GM18498 (cell line): ENCODE results near the gene HSD17B8.

ENCODE experiments used
- ATAC-seq: cut with Tn5 transposase; IDR thresholded peaks from one replicate; pipeline ENCODE4 v1.9.1; 2021; ENCODE audit warnings: mild to moderate bottlenecking, moderate library complexity; ENCODE audit not compliant: unreplicated experiment

The HSD17B8 gene

DNA sequence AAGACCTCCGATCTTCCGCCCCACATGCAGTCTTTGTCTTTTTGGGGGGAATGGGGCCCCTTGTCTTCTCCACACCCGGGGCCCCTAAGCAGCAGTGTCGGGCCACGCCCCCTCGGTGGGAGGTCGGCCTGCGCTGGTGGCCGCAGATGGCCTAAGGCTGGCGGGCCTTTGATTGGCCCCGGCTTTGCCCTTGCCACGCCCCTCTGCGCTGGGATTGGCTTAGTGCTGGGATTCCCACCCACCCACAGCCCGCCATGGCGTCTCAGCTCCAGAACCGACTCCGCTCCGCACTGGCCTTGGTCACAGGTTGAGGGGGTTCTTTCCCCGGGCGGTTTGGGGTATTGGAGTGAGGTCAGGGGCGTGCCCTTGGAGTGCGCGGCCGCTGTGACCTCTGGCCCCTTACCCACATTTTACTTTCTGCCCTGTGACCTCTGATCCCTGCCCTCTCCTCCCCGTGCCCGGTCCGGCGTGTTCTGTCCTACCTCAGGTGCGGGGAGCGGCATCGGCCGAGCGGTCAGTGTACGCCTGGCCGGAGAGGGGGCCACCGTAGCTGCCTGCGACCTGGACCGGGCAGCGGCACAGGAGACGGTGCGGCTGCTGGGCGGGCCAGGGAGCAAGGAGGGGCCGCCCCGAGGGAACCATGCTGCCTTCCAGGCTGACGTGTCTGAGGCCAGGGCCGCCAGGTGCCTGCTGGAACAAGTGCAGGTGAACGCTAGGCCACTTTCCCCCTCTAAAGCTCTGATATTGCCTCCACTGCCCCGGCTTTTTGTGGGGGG lies at the start of gene HSD17B8:
HSD17B8 (plus strand) TSS at position 241 of the 776 bp plus-strand sequence; CDS start at position 255, 14 bp downstream.
- ATAC-seq, result peak; percentile 52

DNA sequence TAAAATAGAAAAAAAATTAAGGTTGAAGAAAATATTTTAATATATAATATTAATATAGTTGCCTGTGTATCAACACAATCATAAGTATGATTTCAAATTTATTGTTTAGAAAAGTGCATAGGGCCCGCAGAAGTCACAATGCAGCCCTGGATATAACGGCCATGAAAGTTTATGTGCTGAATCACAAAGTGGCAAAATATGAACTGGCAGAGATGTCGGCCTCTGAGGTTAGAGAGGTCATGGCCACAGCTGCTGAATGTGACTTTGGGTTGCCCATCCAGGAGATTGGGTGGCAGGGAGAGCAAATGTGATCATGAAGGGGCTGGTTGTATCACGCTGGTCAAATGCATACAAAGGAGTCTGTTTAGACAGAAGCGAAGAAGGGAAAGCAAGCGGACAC lies 47.9 kb upstream of the HSD17B8 start:
- ATAC-seq, result no peak

DNA sequence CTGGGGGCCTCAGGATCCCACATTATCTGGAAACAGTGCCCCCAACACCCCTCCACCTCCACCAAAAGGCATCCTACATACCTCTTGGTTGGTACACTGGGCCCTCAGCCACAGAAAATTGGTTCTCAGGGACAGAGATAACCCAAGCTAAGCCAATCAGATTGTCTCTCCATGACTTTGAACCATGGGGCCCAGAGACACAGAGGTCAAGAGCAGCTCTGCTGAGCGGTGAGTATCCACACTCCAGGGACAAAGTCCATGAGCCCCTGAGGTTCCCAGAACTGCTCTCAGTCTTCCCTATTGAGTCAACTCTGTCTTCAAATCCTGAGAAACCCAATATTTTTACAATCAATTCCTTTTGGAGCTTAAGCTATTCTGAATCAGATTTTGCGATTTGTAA lies 47.5 kb upstream of the HSD17B8 start:
- ATAC-seq, result no peak

DNA sequence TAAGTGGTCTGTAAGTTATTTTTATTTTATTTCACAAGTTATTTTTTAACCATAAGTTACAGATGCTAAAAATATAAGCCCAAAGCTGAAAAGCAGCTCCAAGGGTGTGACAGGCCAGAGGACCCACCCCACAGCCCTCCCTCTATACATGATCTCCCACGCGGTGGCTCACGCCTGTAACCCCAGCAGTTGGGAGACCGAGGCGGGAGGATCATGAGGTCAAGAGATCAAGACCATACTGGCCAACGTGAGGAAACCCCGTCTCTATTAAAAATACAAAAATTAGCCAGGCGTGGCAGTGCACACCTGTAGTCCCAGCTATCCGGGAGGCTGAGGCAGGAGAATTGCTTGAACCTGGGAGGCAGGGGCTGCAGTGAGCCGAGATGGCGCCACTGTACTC lies 44.4 kb upstream of the HSD17B8 start:
- ATAC-seq, result no peak

DNA sequence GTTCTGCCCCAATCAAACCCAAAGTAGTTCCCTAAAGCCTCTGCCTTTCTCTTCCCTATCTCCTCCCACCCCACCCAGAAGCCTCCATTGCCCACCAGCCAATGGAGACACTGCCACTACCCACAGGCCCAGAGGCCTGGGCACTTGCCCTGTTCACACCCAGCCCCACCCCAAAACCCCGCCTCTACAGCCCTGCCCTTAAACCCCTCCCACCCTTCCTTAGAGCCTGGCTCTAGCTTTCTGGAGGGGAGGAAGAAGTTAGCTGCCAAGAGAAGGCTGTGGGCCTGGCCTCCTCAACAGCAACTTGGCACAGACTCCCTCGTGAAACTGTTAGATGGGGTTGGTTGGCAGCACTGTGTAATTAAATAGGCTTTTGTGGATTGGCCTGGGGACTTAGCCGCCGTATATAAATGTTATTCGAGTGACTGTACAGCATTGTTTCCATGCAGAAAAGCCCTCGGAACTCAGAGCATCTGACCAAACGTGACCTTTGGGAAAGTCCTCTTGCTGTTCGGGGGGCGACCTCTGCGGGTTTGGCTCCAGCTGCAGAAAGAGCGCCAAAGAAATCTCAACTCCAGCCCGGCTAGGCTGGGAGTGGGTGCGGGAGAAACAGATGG lies 43.6 kb upstream of the HSD17B8 start:
- no peak for ATAC-seq

DNA sequence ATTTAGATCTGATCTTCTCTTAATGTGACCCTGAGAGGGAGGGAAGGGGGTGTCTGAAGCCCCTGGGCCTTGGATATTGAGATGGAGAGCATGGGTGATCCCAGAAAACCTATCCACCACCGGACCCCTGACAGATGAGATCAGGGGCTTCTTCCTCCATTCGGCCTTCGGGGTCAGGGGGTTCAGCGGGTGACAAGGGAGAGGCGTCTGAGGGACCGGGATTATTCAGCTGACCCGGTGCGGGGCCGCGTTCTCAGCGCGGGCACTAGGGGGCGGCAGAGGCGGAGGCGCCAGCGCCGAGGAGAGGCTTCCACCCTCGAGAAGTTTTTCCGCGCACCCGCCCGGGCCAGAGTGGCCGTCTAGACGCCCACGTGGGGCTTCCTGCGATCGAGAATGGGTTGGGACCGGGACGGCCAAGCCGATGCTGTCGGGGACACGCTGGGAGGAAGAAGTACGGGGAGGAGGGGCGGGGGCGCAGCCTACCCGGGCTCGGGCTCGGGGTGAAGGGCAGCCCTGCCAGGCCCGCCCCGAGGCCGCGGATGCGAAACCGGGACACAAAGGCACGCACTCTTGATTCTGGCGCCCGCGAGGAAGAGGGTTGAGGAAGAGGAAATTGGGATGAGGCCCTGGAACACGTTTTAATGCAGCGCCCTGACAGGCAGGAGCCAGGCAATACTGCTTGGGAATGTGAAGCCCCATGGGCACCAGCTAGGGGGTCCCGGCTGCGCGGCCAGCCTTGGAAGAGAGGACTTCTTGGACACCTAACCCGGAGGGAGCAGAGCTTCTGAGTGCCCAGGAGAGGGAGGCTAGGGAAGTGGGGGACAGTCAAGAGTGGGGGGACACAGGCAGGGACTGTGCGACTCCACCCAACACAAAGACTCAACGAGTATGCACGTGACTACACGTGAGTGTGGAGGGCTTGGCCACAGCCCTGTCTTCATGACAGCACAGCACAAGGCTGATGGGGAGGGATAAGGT lies 42.8 kb upstream of the HSD17B8 start:
- ATAC-seq, result peak; percentile 69

DNA sequence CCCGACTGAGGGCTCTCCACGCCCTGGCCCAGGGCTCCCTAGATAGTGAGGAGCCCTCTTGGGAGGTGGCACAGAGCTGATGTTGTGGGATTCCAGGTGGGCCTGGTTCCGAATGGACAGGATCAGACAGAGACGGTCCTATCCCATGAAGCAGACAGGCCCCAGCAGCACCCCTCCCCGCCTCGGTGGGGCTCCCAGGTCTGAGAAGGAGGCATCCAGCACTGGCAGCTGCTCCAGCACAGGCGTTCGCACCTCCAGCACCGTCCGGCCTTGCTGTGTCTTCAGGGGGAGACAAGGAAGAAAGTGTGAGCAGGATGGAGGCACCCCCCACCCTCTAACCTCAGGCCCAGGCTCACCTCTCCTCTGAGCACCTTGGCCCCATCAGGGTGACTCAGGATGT lies 40.9 kb upstream of the HSD17B8 start:
- no peak for ATAC-seq

DNA sequence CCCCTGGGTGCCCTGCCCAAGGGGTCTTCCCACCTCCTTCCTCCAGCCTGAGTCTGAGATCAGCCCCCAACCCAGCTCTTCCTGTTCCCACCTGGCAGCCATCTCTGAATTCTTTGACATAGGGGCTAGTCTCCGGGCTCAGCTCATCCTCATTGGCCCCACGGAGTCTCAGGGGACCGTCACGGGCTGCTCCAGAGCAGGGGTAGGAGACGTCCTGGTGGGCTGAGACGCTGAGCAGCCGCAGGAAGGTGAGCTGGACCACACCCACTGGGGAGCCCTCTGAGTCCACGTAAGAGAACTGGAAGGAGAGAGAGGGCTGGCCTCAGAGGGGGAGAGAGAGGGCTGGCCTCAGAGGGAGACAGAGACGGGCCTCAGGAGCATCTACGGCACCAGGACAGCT lies 40.3 kb upstream of the HSD17B8 start:
- no peak for ATAC-seq

DNA sequence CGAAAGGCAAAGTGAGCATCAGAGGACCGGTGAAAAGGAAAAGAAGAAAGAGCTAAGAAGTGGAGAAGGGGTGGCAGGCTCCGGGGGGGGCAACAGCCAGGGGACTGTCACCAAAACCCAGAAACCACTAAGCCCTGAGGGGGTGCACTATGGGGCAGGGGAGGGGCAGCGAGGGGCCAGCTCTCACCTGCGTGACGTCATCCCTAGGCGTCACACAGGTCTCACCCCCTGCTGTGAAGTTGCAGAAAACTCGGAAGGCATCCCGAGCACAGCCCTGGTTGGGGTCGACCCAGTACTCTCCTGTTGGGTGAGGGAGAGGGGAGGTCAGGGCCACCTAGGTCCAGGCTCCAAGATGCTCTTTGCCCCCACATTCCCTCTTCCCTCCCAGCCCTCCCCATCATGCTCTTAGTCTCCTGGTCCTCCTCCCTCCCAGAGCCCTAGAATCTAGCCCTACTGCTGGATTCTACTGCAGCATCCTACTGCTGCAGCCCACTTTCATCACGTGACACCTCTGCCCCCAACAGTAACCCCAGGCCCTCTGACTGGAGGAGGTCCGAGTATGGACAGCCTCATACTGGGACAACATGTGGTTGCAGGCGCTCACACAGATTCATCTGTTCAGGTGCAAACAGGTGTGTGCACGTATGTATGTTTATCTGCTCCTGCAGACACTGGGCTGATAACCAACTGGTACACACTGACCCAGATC lies 39.6 kb upstream of the HSD17B8 start:
- no peak for ATAC-seq

DNA sequence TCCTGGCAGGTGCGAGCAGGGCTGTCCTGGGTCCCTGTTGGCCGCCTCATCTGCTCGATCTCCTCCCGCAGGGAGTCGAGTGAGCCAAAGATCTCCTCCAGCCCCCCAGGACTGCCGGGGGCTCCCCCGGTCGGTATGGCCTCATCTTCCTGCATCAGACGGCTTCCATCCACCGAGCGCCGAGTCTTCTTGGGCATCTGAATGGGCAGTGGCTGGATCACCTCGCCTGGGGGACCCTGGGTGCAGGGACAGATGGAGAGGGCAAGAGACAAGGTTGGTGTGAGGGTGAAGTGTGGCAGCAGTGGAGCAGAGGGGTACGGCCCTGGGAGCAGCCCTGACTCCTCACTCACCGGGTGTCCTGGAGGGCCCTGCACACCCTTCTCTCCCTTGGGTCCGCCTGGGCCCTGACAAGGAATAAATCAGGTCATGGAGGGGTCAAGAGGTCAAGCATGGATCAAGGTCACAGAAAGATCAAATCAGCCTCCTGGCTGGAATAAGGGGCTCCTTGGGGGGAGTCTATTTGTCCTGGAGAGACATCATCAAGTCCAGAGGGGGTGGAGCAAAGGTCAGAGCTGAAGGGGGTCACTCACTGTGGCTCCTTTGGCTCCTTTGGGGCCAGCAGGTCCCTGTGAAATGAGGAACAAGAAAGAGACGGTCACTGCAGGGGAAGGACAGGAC lies 38.7 kb upstream of the HSD17B8 start:
- ATAC-seq, result no peak

DNA sequence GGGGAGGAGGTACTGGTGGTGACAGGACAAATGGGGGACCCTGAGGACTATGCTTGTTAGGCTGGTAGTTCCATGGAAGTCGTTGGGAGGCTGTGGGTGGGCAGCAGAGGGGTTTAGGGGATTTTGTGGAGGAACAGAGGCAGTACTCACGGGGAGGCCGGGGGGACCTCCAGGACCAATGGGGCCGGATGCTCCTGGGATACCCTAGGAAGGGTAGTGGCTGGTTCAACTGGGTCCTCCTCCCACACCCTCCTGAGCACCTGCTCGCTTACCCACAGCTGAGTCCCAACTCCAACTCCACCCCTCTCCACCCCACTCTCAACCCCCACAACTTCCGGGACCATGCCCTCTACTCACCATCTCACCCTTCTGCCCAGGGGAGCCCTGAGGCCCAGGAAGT lies 38.1 kb upstream of the HSD17B8 start:
- no peak for ATAC-seq

DNA sequence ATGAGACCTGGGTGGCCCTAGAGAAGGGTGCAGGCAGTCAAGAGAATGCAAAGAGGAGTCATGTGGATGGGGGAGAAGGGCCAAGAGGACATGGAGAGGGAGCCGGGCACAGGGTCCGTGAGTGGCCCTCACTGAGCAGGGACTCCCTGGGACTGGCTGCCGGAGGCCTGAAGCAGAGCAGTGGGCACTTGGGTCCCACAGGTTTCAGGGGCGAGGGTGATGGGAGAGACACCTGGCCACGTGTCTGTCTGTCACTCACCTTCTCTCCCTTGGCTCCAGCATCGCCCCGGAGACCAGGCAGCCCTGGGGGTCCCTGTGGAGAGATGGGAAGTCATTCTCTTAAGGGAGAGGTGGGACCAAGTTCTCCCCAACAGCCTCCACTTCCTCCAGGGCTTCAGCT lies 37.6 kb upstream of the HSD17B8 start:
- ATAC-seq, result no peak

DNA sequence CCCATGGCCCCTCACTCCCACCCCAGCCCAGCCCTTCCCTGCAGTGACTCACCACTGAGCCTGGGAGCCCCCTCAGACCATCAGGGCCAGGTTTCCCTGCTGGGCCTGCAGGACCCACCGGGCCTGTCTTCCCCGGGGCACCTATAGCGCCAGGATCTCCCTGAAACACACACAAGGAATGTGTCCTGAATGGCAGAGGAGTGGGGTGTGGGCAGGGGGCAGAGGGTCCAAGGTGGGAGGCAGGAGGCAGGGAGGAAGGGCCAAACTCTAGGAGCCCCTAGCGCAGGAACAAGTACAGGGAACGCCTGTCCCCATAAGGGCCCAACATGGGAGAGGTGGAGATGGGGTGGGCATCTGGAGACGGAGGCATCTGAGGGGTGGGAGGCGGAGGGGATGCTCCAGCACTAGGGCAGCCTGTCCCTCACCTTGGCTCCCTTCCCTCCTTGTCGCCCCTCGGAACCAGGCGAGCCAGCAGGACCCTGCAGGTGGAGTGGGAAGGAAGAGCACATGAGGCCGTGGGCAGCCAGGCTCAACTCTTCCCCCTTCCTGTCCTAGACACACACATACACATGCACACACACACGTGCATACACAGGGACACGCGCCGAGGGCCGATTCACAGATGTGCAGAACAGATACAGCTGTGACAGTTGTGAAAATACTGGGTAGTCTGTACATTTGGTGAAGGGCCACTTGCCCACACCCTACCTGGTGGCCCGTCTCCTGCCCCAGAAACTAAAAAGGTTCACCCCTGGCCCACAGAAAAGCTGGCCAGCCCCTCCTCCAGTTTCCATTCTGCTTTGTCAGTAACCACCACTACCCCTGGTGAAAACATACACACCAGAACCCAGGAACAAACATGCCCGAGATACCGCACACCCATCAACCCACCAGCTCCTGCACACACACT lies 36.8 kb upstream of the HSD17B8 start:
- no peak for ATAC-seq

DNA sequence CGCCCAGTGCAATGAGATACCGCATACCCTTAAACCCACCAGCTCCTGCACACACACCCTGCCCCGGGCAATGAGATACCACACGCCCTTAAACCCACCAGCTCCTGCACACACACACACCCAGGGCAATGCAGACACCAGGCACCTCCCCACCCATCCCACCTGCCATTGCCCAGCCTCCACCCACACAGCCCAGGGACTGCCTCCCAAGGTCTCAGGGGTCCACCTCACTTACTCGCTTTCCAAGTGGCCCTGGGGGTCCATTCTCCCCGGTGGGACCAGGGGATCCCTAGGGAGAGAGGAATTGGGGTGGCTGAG lies 36.2 kb upstream of the HSD17B8 start:
- ATAC-seq, result no peak

DNA sequence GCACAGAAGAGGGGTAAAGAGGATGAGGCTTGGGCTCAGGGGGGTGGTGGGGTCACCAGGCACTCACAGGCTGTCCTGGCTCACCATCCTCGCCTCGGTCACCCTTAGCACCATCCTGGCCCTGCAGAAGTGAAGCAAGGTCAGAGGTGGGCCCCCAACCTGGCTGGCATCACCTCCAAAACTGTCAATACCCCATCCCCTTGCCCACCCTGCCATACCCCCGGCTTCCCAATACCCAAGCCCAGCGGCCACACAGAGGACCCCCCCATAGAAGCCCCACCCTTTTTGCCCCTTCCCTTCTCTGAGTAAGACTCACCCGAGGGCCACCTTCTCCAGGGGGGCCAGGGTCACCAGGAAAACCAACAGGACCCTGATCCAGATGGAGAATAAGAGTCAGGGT lies 35.8 kb upstream of the HSD17B8 start:
- no peak for ATAC-seq

DNA sequence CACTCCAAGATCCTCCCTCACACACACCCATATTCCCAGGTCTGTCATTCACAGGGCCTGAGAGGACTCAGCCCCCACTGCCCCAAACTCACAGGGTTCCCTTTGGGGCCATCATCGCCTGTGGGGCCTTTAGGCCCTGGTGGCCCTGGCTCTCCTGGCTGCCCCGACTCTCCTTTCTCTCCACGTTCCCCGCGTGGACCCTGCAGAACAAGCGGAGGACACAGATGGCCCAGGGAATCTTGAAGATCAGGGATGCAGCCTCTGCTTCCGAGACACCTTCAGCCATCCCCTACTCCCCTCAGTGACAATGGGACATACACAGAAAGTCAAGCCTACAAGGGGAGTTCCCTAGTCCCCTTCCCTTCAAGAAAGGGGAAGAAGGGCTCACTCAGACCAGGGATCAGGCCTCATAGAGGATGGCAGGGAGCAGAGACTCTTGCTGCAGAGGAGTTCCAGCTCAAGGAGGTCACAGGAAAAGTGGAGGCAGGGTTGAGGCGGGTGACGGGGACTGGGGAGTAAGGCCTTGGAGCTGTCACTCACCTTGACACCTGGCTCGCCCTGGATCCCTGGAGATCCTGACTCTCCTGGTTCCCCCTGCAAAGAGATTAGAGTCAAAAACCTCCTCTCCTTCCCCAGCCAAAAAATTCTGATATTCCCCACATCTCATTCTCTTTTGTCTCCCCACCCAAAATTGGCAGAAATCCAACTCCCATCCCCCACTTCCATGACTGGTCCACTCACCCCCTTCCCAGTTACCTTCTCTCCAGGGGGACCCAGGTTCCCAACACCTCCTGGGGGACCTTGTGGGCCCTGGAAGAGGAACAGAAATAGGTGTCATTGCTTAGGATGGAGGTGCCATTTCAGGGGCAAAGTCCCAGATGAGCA lies 34.9 kb upstream of the HSD17B8 start:
- ATAC-seq, result no peak

DNA sequence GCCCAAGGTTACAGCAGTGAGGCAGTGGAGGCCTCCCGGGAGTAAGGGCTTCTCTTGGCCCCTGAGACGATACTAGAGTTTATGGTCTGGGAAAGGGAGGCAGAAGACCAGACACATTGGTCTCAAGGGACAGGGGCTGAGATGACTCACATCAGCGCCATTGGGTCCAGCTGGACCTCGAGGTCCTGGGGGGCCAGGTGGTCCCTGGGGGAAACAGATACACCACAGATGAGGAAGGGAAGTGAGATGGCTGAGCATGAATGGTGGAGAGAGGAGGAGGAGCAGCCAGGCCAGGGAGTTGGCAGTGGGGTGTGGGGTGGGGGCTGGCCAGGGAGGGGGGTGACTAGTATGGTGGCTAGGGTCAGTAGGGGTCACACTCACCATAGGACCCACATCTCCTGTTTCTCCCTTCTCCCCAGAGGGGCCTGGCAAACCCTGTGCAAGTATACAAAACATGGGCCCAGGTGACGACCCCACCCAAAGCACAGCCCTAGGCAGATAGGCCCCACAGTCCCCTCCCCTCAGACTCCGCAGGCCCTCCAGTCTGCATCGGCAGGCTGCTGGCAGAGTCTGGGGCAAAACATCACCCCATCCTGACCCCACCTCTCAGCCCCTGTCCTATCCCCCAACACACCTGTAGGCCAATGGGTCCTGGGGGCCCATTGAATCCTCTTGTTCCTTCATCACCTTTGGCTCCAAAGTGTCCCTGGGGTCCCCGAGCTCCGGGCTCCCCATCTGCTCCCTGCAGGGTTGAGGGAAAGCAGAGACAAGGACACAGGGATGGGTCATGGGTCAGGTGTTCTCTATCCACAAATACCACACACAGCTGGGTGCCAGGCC lies 34.1 kb upstream of the HSD17B8 start:
- ATAC-seq, result no peak
